ENCODE measurements around the gene HDAC10.

The HDAC10 gene

GRCh38 chr22:50250555-50251476 lies at the start of gene HDAC10:
Gene HDAC10, minus strand, starts transcription at chr22:50251265. Its CDS starts 233 bp downstream, at chr22:50251032.
- DNase-seq (ENCODE audit: low read depth) = no peak

GRCh38 chr22:50300620-50301257 lies 49.7 kb upstream of the HDAC10 start:
- DNase-seq (ENCODE audit: low read depth) = no peak

- no peak for DNase-seq (ENCODE audit: low read depth)
Measured at GRCh38 chr22:50299785-50300619, 48.9 kb upstream of the HDAC10 start.

GRCh38 chr22:50298937-50299784 lies 48.1 kb upstream of the HDAC10 start:
- DNase-seq (ENCODE audit: low read depth) = no peak

GRCh38 chr22:50298266-50298637 lies 47.2 kb upstream of the HDAC10 start:
- no peak for DNase-seq (ENCODE audit: low read depth)

- no peak for DNase-seq (ENCODE audit: low read depth)
Measured at GRCh38 chr22:50297510-50298265, 46.6 kb upstream of the HDAC10 start.

GRCh38 chr22:50296658-50297490 lies 45.8 kb upstream of the HDAC10 start:
- DNase-seq (ENCODE audit: low read depth) = no peak

- DNase-seq (ENCODE audit: low read depth) = no peak
Measured at GRCh38 chr22:50294319-50294656, 43.2 kb upstream of the HDAC10 start.

GRCh38 chr22:50293441-50294318 lies 42.6 kb upstream of the HDAC10 start:
- DNase-seq (ENCODE audit: low read depth) = no peak

- no peak for DNase-seq (ENCODE audit: low read depth)
Measured at GRCh38 chr22:50292643-50293440, 41.8 kb upstream of the HDAC10 start.

- no peak for DNase-seq (ENCODE audit: low read depth)
Measured at GRCh38 chr22:50289942-50290630, 39.0 kb upstream of the HDAC10 start.

GRCh38 chr22:50289151-50289941 lies 38.3 kb upstream of the HDAC10 start:
- no peak for DNase-seq (ENCODE audit: low read depth)

GRCh38 chr22:50287731-50288130 lies 36.7 kb upstream of the HDAC10 start:
- no peak for DNase-seq (ENCODE audit: low read depth)

GRCh38 chr22:50286701-50287318 lies 35.7 kb upstream of the HDAC10 start:
- DNase-seq (ENCODE audit: low read depth) = no peak

GRCh38 chr22:50286275-50286674 lies 35.2 kb upstream of the HDAC10 start:
- no peak for DNase-seq (ENCODE audit: low read depth)

- no peak for DNase-seq (ENCODE audit: low read depth)
Measured at GRCh38 chr22:50285568-50286229, 34.6 kb upstream of the HDAC10 start.
